Smooth muscle cell of trachea (primary cell): ENCODE measurements around the gene TMEM214. TPM values are rescaled to one million over a fixed set of nuclear protein-coding genes. Genes with fewer than 3 reads are reported as not detected.

Source experiments
- total RNA-seq: library from RNA; depleted of rRNA; stranded (reverse); fragments of >200 nt; gene quantifications from 2 replicates; pipeline ENCODE4 v1.2.1, GENCODE V29; 2014

TMEM214 gene, protein sequence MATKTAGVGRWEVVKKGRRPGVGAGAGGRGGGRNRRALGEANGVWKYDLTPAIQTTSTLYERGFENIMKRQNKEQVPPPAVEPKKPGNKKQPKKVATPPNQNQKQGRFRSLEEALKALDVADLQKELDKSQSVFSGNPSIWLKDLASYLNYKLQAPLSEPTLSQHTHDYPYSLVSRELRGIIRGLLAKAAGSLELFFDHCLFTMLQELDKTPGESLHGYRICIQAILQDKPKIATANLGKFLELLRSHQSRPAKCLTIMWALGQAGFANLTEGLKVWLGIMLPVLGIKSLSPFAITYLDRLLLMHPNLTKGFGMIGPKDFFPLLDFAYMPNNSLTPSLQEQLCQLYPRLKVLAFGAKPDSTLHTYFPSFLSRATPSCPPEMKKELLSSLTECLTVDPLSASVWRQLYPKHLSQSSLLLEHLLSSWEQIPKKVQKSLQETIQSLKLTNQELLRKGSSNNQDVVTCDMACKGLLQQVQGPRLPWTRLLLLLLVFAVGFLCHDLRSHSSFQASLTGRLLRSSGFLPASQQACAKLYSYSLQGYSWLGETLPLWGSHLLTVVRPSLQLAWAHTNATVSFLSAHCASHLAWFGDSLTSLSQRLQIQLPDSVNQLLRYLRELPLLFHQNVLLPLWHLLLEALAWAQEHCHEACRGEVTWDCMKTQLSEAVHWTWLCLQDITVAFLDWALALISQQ
- 33.7 and 38.5 TPM in 2 replicates for total RNA-seq

GRCh38 chr2:27032495-27033252 is at the start of gene TMEM214:
TMEM214 (plus strand) TSS chr2:27032965; CDS start chr2:27033016, 51 bp downstream.

DNA sequence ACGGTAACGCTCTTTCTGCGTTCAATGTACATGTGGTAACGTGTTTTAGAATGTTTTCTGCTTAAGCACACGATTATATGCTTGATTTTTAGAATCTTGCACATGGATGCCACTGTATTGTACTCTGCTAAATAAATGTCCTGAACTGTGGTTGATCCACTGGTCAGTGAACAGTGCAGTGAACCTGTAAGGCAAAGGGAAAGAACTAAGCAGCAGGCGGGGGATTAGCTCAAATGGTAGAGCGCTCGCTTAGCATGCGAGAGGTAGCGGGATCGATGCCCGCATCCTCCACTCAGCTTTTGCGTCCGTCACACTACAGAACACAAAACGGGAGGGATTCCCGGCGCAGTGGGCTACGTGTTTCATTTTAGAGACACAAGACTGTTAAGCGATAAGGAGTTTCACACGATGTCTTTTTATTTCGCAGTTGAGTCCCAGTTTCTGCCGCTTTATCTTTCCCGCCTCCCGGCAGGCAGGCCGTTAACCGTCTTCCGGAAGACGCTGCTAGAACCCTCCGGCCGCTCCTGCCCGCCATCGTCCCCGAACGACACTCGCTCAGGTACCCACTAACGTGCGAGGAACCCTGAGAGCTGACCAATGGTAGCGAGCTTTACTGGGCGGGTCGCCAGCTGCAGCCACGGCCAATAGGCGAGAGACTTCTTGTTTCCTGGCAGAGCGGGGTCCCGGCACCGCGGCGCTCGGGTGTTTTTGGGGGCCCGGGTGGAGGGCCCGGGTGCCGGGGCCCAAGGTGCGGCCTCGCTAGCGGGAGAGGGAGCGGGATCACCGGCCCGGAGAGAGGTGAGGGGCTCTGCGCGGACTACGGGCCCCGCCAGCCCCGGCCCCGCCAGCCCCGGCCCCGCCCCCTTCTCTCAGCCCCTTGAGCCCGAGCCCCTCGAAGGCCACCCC is 18.5 kb downstream of the TMEM214 start, which contains the start of gene AGBL5:
Gene AGBL5, plus strand, starts transcription at position 673 of the 906 bp plus-strand sequence. CDS start 1,291 bp downstream, outside the sequence.

GRCh38 chr2:27071277-27071989 is 38.7 kb downstream of the TMEM214 start, which contains the start of gene OST4:
OST4 (minus strand) TSS chr2:27071654.

DNA sequence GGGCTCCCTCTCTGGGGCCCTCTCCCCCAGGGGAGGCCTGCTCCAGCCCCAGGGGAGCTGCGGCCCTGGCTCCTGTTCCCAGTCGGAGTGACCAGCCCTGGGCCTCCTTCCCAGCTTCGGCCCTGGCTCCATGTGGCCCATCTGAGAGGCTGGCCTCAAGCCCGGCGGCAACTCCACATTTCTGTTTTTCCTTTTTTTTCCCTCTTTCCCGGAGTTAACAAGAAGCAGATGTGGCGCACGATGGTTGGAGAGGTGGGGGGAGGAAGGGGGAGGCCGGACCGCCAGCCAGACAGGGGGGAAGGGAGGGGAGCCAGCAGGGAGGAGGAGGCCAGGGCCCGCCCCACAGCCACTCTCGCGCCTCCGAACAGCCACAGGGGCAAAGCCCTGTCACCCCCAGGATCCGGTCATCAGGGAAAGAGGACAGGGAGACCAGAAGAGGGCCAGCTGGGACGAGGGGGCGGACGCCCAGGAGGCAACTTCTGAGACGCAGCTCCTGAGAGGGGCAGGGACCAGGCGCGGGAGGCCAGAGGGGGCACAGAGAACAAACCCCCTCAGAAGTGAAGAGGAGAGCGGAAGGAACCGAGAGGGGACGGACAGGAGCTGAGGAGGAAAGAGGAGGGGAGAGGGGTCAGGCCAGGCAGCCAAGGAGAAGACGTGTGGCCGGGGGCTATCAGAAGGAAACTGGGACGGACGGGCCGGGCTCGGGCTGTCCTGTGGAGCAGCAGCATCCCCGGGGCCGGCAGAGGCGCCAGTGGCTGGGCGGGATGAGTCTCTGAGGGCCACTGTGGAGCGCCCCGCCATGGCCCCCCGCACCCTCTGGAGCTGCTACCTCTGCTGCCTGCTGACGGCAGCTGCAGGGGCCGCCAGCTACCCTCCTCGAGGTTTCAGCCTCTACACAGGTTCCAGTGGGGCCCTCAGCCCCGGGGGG is 45.8 kb downstream of the TMEM214 start, which contains the start of gene EMILIN1:
Gene EMILIN1, plus strand, starts transcription at position 349 of the 928 bp plus-strand sequence. Its CDS starts 451 bp downstream, at position 800.

GRCh38 chr2:27086724-27087593 is 54.2 kb downstream of the TMEM214 start, which contains the start of gene KHK:
KHK (plus strand) TSS chr2:27086772; CDS start chr2:27087260, 488 bp downstream.

Other genes with a start within 250 kb of the TMEM214 start
- 0.99 and 21.4 TPM in 2 replicates for gene CENPA, start 246.9 kb upstream of the TMEM214 start, total RNA-seq
- under 0.01 TPM in 1 of 2 replicates, not detected in the other for gene DPYSL5, start 184.8 kb upstream of the TMEM214 start, total RNA-seq
- 5.8 and 8.1 TPM in 2 replicates for gene MAPRE3, start 62.3 kb upstream of the TMEM214 start, total RNA-seq
- gene AGBL5, start 18.7 kb downstream of the TMEM214 start, total RNA-seq: 24.6 and 33.2 TPM in 2 replicates
- gene OST4, start 38.7 kb downstream of the TMEM214 start, total RNA-seq: 409 and 544 TPM in 2 replicates
- 305 and 366 TPM in 2 replicates for gene EMILIN1, start 45.6 kb downstream of the TMEM214 start, total RNA-seq
- gene KHK, start 53.8 kb downstream of the TMEM214 start, total RNA-seq: 0.50 and 1.3 TPM in 2 replicates
- gene CGREF1, start 86.2 kb downstream of the TMEM214 start, total RNA-seq: 3.6 and 6.1 TPM in 2 replicates
- gene ABHD1, start 90.8 kb downstream of the TMEM214 start, total RNA-seq: under 0.01 and 0.15 TPM in 2 replicates
- gene PREB, start 101.7 kb downstream of the TMEM214 start, total RNA-seq: 33.7 and 40.2 TPM in 2 replicates
- gene PRR30, start 106.4 kb downstream of the TMEM214 start, total RNA-seq: not detected in 2 replicates
- not detected in 2 replicates for gene TCF23, start 116.0 kb downstream of the TMEM214 start, total RNA-seq
- gene ATRAID, start 179.1 kb downstream of the TMEM214 start, total RNA-seq: 197 and 218 TPM in 2 replicates
- 13.7 and 15.1 TPM in 2 replicates for gene SLC5A6, start 179.3 kb downstream of the TMEM214 start, total RNA-seq
- 37.8 and 41.5 TPM in 2 replicates for gene CAD, start 184.4 kb downstream of the TMEM214 start, total RNA-seq
- 0.15 and 0.50 TPM in 2 replicates for gene SLC30A3, start 230.1 kb downstream of the TMEM214 start, total RNA-seq
- not detected in 2 replicates for gene DNAJC5G, start 242.5 kb downstream of the TMEM214 start, total RNA-seq
- gene TRIM54, start 249.5 kb downstream of the TMEM214 start, total RNA-seq: under 0.01 TPM in 1 of 2 replicates, not detected in the other